NOMO-1 (cell line): ENCODE measurements around the gene CPNE9.

Experiments
- DNase-seq, 2 experiments: peaks; one replicate each; lab custom pipeline; 2025; ENCODE audit not compliant: unreplicated experiment in 2 of 2; lab: John Stamatoyannopoulos, UW

The CPNE9 gene

DNA sequence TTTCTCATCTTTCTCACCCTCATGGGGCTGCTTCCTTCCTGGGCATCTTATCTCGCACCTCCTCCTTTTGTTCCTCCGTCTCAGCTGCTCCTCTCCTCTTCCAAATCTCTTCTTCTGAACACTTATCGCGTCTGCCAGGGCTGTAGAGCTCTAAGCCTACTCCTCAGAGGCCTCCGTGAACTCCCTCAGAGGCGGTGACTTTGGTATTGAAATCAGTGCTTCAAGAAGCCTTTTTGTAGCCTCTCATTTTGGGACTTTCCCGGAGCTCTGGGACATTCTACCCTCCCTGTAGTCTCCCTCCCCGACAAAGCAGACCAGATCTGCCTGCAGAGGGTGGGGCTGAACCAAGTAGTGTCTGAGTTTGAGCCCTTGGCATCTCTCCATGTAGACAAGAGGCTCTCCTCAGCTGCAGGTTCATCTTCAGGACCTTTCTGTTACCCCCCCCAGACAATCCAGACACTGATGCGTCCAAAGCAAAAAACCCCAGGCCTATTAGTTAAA is 17.5 kb upstream of the CPNE9 start:
- DNase-seq = no peak

DNA sequence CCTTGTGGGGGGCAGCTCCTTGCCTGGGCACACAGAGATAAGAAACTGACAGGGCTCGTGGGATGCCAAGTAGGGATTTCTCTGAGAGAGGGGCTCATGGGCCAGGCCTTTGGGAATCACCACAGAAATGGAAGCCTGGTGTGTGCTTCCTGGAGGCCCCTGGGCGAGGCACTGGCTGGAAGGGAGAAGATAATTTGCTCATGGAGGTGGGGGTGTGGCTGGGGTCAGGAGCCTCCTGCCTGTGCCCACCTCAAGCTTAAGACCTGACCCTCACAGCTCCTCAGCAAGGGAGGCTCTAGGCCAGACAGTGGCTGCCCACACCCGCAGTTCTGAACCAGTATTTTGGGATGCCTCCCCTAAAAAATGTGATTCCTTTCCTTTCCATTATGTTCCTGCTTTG is 16.9 kb upstream of the CPNE9 start:
- no peak for DNase-seq

DNA sequence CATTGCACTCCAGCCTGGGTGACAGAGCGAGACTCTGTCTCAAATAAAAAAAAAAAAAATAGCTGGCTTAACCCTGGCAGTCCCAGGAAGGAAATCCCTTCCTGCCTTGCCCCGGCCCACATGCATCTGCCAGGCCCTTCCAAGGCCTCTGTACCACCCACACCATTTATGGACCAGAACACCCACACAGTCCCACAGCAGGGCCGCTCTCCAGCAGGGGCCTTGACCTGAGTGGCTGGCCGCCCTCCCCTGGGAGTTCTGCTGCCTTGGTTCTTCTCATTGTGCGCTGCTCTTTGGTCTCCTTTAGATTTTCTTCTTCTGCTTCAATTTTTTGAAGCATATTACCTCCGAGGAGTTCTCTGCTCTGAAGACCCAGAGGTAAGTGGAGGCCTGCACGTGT is 16.1 kb upstream of the CPNE9 start:
- DNase-seq = no peak

DNA sequence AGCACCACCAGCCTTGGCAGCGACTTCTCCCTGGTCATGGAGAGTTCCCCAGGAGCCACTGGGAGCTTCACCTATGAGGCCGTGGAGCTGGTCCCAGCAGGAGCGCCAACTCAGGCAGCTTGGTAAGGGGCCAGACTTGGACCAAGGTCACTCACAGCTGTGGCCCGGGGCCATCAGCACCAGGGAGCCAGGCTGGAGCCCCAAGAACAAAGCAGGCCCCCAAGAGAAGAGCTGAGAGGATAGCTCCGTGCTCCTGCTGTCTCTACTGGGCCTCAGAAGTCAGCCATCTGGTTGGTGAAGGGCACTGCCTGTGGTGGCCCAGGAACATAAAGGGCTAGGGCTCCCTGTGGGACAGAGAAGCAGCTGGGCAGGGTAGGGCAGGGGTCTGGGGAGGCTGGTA is 14.7 kb upstream of the CPNE9 start:
- DNase-seq = no peak

DNA sequence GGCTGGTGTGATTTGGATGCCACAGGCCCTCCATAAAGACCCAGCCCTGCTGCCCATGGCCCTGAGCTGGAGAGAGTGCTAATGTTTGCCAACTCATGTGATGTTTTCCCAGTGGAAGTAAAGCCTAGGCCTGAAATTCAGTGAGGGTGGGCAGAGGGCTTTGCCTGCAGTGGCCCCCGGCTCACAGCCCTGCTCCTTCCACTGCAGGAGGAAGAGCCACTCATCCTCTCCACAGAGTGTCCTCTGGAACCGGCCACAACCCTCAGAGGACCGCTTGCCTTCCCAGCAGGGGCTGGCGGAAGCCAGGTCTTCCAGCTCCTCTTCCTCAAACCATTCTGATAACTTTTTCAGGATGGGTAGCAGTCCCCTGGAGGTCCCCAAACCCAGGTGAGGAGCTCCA is 13.9 kb upstream of the CPNE9 start:
- no peak for DNase-seq

DNA sequence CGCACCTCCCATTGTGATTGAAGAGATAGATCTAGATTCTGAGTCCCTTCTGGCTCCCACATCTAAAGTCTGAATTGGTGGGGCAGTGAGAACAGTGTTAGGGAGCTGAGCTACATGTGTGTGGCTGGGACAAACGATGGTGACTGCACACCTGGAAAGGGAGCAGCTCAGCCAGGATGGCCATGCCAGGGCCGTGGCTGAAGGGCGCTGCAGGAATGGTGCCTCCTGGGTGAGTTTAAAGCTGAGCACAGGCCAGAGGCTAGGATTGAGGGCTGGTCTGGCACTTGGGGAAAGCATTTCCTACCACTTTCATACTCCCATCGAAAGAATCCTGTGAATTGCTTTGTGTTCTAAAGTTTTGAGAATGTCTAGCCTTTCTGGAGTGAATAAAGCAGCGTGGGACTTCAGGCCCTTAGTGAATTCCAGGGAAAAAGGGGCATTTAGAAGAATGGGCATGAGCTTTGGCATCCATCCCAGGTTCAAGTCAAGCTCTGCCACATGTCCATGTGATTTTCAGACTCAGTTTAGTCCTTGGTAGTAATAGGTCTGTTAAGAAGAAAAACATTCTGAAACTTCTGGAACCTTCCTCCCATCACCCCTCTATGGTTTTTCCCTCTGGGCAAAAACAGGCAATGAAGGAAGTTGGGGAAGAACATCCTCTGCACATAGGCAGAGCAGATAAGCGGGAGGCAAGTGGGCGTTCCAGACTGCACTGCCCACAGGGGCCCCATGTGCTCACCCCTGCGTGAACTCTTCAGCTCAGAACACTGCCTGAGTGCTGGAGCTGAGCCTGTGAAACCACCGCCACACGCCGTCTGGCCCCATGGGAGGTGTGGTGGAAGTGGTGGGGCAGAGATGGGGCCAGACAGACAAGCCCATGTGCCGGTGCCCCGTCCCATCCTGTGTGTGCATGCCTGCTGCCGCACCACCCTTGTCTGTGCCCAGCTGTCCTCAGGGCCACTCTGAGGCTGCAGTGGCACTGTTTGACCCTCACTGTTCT is 12.9 kb upstream of the CPNE9 start:
- no peak for DNase-seq

DNA sequence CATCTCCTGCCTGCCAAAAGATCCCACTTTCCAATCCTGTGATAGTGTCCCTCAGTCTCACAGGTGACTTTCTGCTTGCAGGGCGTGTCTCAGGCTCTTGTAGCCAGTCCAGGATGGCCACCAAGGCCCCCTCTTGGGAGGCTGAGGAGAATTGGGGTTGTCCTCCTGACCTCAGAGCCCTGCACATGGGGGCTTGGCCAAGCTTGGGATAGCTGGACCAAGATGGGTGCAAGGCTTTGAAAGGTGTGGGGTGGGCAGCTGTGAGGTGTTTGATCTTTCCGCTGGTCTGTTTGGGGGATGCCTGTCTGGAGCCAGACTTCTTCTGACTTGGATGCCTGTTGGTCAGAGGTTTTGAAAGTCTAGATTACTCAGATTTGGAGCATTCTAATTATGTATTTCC is 12.0 kb upstream of the CPNE9 start:
- DNase-seq = no peak

DNA sequence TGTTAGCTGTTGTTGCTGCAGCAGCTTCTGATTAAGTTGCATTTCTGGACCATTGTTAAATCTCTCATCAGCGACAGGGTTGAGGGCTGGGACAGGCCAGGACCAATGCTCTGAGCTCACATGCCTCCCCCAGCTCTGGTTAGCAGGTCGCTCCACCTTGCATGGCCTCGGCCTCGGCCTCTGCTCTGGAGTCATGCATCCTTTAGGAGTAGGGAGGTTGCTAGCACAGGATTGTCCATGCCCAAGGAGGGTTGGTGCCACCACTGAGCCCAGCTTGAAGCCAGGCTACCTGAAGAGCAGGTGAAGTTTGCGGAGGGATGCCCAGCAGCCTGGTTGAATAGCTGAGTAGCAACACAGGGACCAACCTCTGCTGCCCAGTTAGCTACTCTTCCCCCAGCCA is 11.2 kb upstream of the CPNE9 start:
- DNase-seq = no peak

DNA sequence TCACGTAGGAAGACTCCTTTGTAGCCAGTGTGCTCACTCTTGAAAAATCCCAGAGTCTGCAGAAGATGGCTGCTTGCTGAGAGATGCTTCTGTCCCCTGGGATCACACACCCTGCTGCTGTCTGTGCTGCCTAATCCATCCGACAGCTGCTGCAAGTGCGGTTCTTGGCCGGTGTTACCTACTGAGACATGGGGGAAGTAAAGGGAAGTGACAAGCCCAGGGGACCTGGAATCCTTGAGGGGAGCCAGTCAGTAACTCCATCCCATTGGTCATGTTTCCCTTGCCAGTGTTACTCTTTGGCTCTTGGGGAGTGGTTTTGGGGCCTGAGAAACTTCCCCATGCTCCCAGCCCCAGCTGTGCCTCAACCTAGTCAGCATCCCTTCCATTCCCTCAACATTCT is 8.3 kb upstream of the CPNE9 start:
- DNase-seq = no peak

DNA sequence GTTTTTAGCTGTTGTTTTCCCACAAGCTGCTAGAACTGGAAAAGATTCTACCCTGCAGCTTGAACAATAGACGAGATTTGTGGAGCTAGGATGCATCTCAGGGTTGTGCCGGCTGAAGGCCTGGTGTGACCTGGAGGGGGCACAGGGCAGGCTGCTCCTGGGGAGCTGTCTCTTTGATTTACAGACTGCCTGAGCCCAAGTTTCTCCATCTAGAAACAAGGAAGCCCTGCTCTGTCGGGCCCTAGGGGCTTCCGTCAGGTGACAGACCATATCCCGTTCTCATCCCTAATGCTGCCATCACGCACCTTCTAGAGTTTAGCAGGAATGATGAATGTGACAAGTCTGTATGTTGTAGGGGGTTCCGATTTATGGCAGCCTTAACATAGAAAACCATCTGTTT is 7.9 kb upstream of the CPNE9 start:
- no peak for DNase-seq

DNA sequence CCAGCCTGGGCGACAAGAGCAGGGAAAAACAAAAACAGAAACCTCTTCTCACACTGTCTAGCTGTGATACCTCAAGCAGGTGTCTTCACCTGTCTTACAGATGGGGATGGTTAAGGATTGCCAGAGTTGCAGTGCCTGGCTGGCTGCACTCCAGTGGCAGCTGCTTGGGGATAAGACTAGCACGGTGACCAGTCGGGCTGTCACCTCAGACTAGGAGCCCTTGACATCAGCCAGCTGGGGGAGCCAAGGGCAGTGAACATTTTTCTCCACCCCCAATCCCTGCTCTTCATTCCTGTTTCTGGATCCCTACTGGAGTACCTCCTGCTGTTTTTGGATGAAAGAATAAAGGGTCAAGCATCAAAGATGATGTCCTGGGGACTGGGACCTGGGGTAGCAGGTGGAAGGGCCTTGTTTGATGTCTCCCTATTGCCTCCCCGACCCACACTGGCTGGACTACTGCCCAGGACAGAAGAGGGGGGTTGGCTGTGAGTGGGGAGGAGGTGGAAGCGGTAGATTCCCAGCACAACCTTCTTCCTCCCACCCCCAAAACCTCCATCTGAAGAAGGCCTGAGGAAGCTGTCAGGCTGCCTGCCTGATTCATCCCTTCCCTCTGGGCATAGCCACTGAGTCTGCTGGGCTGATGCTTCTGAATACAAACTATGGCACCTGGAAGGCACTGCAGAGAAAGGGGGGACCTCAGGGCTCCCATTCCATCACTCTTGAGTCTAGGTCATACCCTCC is 7.0 kb upstream of the CPNE9 start:
- DNase-seq = no peak

DNA sequence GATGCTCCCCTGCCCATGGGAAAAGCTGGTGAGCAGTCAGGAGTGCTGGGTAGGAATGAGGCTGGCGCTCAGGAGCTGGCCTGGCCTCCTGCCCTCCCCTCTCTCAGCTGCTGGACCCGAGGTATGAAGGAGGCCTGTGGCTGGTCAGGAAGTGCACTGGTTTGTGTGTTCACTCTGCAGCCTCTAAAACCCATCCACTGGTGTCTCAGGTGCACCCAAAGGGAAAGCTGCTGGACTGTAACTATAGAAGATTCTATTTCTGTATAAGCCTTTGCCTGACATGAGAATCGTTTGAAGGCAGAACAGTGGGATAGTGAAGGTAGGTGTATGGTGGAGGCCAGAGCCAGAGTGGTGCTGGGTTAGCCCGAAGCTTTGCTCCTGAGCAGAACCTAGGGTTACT is 5.7 kb upstream of the CPNE9 start:
- no peak for DNase-seq

DNA sequence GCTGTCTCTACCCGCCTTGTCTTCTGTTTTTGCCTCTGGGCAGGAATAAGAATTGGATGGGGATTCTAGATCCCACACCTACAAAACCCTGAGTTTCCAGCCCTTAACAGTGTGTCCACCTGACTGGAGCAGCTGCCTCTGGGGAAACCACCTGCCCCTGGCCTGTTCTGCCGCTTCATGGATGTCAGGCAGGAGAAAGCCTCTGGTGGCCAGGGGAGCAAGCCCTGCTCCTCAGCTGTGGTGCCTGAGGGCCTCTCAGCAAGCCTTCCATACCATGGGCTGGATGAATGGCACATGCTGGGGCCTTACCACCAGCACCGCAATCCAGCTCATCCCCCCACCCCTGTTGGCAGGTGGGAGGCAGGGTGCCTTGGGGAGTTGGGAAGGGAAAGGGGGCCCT is 5.3 kb upstream of the CPNE9 start:
- no peak for DNase-seq

DNA sequence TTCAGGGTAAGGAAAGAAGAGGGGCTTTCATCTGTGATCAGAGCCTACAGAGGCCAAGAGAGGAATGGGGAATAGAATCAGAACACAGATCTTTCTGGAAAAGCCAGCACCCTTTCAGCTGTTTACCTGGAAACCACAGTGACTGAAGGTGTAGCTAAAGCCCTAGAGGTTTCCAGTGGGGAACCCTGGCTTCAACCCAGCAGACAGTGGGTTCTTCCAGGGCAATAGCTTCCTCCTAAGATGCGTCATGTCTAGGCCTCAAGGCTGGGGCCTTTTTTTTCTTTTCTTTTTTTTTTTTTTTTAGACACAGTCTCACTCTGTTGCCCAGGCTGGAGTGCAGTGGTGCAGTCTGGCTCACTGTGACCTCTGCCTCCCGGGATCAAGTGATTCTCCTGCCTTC is 3.1 kb upstream of the CPNE9 start:
- DNase-seq = no peak

DNA sequence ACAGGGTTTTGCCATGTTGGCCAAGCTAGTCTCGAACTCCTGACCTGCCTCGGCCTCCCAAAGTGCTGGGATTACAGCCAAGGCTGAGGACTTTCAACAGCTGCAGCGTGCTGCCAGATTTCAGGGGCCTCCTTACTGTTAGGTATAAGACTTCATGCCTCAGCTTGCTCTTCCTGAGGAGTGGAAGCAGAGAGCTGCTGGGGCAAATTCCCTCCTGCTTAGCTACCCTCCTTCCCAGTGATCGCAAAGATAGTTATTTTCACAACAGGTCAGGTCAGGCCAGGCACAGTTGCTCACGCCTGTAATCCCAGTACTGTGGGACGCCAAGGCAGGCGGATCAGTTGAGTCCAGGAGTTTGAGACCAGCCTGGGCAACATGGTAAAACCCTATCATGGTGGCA is 2.6 kb upstream of the CPNE9 start:
- no peak for DNase-seq

DNA sequence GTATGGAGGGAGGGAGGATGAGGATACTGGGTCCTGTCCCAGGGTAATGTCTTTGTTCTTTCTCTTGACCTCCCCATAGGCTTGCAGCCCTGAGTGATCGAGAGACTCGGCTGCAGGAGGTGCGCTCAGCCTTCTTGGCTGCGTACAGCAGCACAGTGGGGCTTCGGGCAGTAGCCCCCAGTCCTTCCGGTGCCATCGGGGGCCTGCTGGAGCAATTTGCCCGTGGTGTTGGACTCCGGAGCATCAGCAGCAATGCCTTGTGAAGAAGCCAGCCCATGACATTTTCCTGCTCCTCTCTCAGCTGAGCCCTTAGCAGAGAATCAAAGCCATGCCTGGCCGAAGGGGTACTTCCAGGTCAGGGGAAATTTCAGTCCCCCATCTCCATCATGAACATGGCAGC is 1.9 kb upstream of the CPNE9 start:
- no peak for DNase-seq

DNA sequence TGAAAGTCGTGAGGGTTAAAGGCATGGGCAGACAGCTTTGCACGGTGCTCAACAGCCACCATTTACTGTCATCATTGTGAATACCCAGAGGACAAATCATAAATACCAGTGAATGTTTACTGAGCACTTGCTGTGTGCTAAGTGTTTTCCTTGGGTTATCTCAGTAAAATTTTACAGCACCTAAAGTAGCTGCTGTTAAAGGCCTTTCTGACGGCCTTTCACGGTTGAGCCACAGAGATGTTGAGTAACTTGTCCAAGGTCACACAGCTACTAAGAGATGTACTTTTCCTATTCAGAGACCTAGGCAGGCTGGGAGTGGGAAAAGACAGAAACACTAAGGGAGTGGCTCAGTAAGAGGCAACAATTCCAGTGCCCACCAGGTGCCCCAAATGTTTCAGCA is 393 bp upstream of the CPNE9 start:
- DNase-seq = no peak

DNA sequence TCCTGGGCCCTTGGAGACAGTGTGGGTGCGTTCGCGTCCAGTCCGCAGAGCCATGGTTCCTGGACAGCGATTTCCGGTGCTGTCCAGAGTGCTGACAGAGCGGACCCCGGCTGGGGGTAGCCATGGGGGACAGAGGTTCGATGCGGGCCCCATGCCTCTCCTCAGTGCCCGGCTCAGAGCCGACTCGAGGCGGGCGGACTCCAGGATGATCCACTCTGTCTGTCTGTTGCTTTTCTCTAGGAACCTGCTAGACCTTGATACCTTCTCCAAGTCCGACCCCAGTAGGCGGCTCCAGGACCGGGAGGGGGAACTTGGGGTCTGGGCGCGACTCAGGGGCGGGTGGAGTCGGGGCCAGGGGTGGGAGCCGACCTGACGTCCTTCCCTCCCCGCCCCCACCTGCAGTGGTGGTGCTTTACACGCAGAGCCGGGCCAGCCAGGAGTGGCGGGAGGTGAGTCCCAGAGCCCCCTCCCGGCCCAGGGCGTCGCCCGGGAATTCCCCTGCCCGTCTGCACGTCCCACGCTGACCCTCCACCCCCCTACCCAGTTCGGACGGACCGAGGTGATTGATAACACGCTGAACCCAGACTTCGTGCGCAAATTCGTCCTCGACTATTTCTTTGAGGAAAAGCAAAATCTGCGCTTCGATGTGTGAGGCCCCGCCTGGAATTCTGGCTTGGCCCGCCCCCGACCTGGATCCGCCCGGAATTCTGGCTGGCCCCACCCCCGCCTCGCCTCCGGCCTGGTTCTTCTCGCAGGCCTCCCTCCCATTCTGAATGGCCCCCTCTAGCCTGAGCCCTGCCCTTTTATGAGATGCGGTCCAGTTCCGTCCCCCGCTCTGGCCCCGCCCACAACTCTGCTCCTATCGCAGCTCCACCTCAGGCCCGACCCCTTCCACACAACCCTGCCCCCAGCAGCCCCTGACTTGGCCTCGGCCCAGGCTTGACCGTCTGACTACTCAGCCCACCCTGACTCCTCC is 1.0 kb downstream of the CPNE9 start:
- DNase-seq = no peak

DNA sequence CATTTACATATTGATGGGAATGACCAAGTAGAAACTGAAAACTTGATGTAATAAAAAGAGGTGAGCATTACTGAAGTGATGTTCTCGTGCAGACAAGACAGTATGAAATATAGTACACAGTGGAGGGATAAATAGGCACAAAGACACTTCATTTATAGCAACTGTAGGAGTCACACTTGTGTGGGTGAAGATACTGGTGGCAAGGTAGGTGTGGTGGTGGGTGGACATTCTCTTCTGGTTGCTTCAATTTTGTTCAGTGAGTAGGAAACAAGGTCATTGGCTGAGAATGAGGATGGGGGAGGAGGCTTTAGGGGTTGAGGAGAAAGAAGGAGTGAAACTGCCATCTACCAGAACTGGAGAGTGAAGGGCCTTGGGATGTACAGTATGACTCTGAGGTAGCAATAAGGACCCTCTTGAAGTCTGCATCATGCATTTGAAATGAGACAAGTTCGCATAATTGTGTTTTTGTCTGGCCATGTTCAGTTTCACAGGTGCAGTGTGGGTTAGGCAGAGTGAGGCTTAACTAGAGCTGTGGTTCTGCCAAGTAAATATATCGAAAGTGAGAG is 6.6 kb downstream of the CPNE9 start:
- DNase-seq = no peak

DNA sequence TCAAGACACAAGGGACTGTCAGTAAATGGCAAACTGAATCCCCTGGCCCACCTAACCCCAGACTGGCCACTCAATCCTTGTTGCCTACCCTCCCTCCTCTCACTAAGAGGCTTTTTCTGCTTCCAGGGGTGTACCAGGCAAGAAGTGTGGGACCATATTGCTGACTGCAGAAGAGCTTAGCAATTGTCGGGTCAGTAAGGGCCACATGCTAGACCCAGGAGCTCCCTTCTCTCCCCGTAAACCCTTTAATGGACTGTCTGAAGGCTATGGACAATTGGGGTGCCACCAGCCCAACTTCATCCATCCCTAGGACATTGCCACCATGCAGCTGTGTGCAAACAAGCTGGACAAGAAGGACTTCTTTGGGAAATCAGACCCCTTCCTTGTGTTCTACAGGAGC is 8.8 kb downstream of the CPNE9 start:
- no peak for DNase-seq
